ENCODE data around the gene AGFG1. TPM values are rescaled to one million over a fixed set of nuclear protein-coding genes. Genes with fewer than 3 reads are reported as not detected.
A peak's percentile ranks its signal among the peaks of the same experiment; 100 is the strongest.

AGFG1 gene
- total RNA-seq, 1 donor: 56.1 TPM

GRCh38 chr2:227451655-227451992 lies 20.3 kb upstream of the AGFG1 start:
- TF ChIP-seq CTCF (IDR thresholded peaks at IDR 0.05; ENCODE audit: insufficient read depth, low read depth, low read length): no peak

GRCh38 chr2:227453810-227454209 lies 18.1 kb upstream of the AGFG1 start:
- no peak overlapping the region for H3K4me3 ChIP-seq (ENCODE audit: low read depth, low read length)
- DNase-seq (ENCODE audit: low read depth): no peak
- TF ChIP-seq CTCF (IDR thresholded peaks at IDR 0.05; ENCODE audit: insufficient read depth, low read depth, low read length): no peak

More at GRCh38 chr2:227451655-227451992, 20.3 kb upstream of the AGFG1 start:
- DNase-seq (ENCODE audit: low read depth): no peak
- H3K4me3 ChIP-seq (ENCODE audit: low read depth, low read length): no peak overlapping the region

GRCh38 chr2:227454323-227454860 lies 17.6 kb upstream of the AGFG1 start:
- no peak for DNase-seq (ENCODE audit: low read depth)
- no peak overlapping the region for H3K4me3 ChIP-seq (ENCODE audit: low read depth, low read length)
- TF ChIP-seq CTCF (IDR thresholded peaks at IDR 0.05; ENCODE audit: insufficient read depth, low read depth, low read length): no peak

GRCh38 chr2:227455200-227455599 lies 16.8 kb upstream of the AGFG1 start:
- no peak for DNase-seq (ENCODE audit: low read depth)
- no peak overlapping the region for H3K4me3 ChIP-seq (ENCODE audit: low read depth, low read length)
- TF ChIP-seq CTCF (IDR thresholded peaks at IDR 0.05; ENCODE audit: insufficient read depth, low read depth, low read length): no peak

GRCh38 chr2:227456102-227456501 lies 15.9 kb upstream of the AGFG1 start:
- no peak overlapping the region for H3K4me3 ChIP-seq (ENCODE audit: low read depth, low read length)
- no peak for TF ChIP-seq CTCF (IDR thresholded peaks at IDR 0.05; ENCODE audit: insufficient read depth, low read depth, low read length)
- DNase-seq (ENCODE audit: low read depth): no peak

GRCh38 chr2:227456772-227457171 lies 15.2 kb upstream of the AGFG1 start:
- H3K4me3 ChIP-seq (ENCODE audit: low read depth, low read length): no peak overlapping the region
- DNase-seq (ENCODE audit: low read depth): peak; percentile 15
- TF ChIP-seq CTCF (IDR thresholded peaks at IDR 0.05; ENCODE audit: insufficient read depth, low read depth, low read length): no peak

GRCh38 chr2:227460070-227460485 lies 11.9 kb upstream of the AGFG1 start:
- H3K4me3 ChIP-seq (ENCODE audit: low read depth, low read length): no peak overlapping the region
- peak; percentile 87 for DNase-seq (ENCODE audit: low read depth)

More at GRCh38 chr2:227460070-227460485, 11.9 kb upstream of the AGFG1 start:
- TF ChIP-seq CTCF (IDR thresholded peaks at IDR 0.05; ENCODE audit: insufficient read depth, low read depth, low read length): no peak
